Endodermal cell (in vitro differentiated cells): Measurements from ENCODE around the gene EIF3F. TPM values are rescaled to one million over a fixed set of nuclear protein-coding genes. Genes with fewer than 3 reads are reported as not detected.

Experiments used
- DNase-seq: peaks from one replicate; pipeline ENCODE4 v3.0.0-alpha.2; 2017
- H3K27ac ChIP-seq: 2 replicates; pipeline ENCODE4 v1.5.1; 2013; ENCODE audit warnings: mild to moderate bottlenecking, low read depth, low read length, moderate library complexity
- H3K27me3 ChIP-seq: 2 replicates; pipeline ENCODE4 v1.6.1; 2013; ENCODE audit warnings: mild to moderate bottlenecking, low read length, moderate library complexity; ENCODE audit not compliant: insufficient read depth, control insufficient read depth, poor library complexity, severe bottlenecking
- H3K36me3 ChIP-seq: 2 replicates; pipeline ENCODE4 v1.7.0; 2013; ENCODE audit warnings: mild to moderate bottlenecking, low read length, moderate library complexity; ENCODE audit not compliant: control insufficient read depth, insufficient read depth
- H3K4me1 ChIP-seq: one replicate; pipeline ENCODE4 v1.7.0; 2013; ENCODE audit warnings: low read length; ENCODE audit not compliant: control insufficient read depth, insufficient read depth
- H3K4me3 ChIP-seq: 2 replicates; pipeline ENCODE4 v1.5.1; 2013; ENCODE audit warnings: mild to moderate bottlenecking, low read length, moderate library complexity
- H3K9ac ChIP-seq: 2 replicates; pipeline ENCODE4 v1.6.1; 2013; ENCODE audit warnings: mild to moderate bottlenecking, low read length, moderate library complexity; ENCODE audit not compliant: poor library complexity, severe bottlenecking; ENCODE audit errors: extremely low read depth
- H3K9me3 ChIP-seq: 2 replicates; pipeline ENCODE4 v1.6.1; 2013; ENCODE audit warnings: mild to moderate bottlenecking, low read length, moderate library complexity; ENCODE audit not compliant: control insufficient read depth
- H3K27ac Mint-ChIP-seq: 2 replicates; pipeline ENCODE4 v1.8.0; 2020; ENCODE audit warnings: mixed read lengths
- H3K27me3 Mint-ChIP-seq: 2 replicates; pipeline ENCODE4 v1.8.0; 2021; ENCODE audit warnings: mild to moderate bottlenecking, mixed read lengths; ENCODE audit not compliant: insufficient read depth
- H3K36me3 Mint-ChIP-seq: 2 replicates; pipeline ENCODE4 v1.8.0; 2020; ENCODE audit warnings: low read depth, mixed read lengths
- H3K4me1 Mint-ChIP-seq: 2 replicates; pipeline ENCODE4 v1.8.0; 2020; ENCODE audit warnings: mixed read lengths
- H3K4me3 Mint-ChIP-seq: 2 replicates; pipeline ENCODE4 v1.8.0; 2020; ENCODE audit warnings: mild to moderate bottlenecking, moderate library complexity, mixed read lengths
- H3K9me3 Mint-ChIP-seq: 2 replicates; pipeline ENCODE4 v1.8.0; 2020; ENCODE audit warnings: mild to moderate bottlenecking, mixed read lengths
- WGBS, 2 experiments: methylation state at CpG; one replicate each; pipeline versions ENCODE4 v1.1.5 to v1.1.7; 2013; ENCODE audit warnings: missing lambda C conversion rate in 2 of 2, mixed read lengths in 1 of 2; ENCODE audit not compliant: insufficient coverage in 1 of 2, insufficient read length in 1 of 2; 5-methylcytosine and 5-hydroxymethylcytosine counted together
- total RNA-seq, 2 donors: library from RNA; stranded (reverse); fragmentation: NEBNext Ultra II Directional in 1 of 2; extraction: Animal tissue kit (Norgen Biotek cat#: 25700) in 1 of 2; gene quantifications; 2 replicates in 1 of 2; 3 replicates in 1 of 2; pipeline ENCODE4 v1.2.1, GENCODE V29; 2021
- TF ChIP-seq, protein P1 (sequence below): fragments of 200-600 bp; sonication (generic); conservative IDR thresholded peaks from 2 replicates; pipeline ENCODE4 v1.5.0; 2021; ENCODE audit warnings: antibody characterized with exemption, mild to moderate bottlenecking

The EIF3F gene
- total RNA-seq, 2 donors from 2014 or later: 349 to 354 TPM

DNA sequence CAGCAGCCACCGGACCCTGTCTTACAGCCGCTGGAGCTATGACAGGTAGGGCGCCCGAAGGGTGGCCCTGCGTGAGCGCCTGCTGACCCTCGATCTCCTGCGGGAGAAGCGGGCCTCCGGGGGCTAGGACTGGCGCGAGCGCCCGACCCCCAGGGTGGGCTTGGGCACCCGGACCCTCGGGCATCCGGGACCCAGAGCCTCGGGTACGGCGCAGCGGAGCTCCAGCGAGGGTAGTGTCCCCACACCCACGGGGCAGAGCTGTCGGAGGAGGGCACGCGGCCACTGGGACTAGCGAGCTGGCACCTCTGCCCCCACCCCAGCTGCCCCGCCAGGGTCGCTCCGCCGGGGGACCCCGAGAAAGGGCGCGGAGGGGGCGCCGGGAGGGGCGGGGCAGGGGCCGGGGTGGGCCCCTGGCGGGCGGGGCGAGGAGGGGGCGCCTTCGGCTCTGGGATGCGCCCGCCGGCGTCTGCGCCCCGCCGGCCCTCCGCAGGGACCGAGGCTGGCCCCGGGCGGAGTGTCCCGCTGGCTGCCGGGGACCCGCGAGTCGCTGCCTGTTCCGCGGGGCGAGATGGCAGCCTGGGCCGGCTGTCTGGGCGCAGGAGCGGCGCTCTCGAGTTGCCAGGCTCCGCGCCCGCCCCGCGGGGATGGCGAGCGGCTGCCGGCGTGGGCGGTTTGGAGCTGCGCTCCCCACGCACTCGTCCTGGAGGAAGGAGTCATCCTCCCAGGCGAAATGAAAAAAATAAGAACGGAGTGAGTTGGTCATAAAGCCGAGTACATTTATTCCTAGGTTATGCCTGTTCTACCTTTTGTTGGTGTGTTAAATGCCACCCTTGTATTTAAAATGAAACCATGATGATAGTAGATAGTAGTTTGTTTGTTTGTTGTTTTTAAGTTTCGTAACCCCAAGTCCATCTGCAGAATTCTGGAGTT lies 32.4 kb downstream of the EIF3F start:
- 0 to 1% methylated on average over 26 to 84 of the region's 84 CpGs for WGBS, 2 experiments
- peak overlapping the region; percentile 41 for H3K4me3 Mint-ChIP-seq
- DNase-seq: no peak
- TF ChIP-seq, protein P1, sequence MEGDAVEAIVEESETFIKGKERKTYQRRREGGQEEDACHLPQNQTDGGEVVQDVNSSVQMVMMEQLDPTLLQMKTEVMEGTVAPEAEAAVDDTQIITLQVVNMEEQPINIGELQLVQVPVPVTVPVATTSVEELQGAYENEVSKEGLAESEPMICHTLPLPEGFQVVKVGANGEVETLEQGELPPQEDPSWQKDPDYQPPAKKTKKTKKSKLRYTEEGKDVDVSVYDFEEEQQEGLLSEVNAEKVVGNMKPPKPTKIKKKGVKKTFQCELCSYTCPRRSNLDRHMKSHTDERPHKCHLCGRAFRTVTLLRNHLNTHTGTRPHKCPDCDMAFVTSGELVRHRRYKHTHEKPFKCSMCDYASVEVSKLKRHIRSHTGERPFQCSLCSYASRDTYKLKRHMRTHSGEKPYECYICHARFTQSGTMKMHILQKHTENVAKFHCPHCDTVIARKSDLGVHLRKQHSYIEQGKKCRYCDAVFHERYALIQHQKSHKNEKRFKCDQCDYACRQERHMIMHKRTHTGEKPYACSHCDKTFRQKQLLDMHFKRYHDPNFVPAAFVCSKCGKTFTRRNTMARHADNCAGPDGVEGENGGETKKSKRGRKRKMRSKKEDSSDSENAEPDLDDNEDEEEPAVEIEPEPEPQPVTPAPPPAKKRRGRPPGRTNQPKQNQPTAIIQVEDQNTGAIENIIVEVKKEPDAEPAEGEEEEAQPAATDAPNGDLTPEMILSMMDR: no peak
- H3K27ac Mint-ChIP-seq: no peak overlapping the region
- Histone ChIP-seq H3K36me3 (no peaks in the 10 kb centered on the region), H3K27ac (no peak overlapping the region), H3K4me3 (peak overlapping the region; percentile 73), H3K4me1 (peaks cover 6% of the 10 kb centered on the region), H3K9ac (peak overlapping the region; percentile 49), H3K9me3 (no peaks in the 10 kb centered on the region), H3K27me3 (peaks cover 67% of the 10 kb centered on the region)
- no peaks in the 10 kb centered on the region for H3K36me3 Mint-ChIP-seq
- H3K9me3 Mint-ChIP-seq: no peaks in the 10 kb centered on the region
- H3K4me1 Mint-ChIP-seq: peaks cover 28% of the 10 kb centered on the region
- peaks cover 69% of the 10 kb centered on the region for H3K27me3 Mint-ChIP-seq

DNA sequence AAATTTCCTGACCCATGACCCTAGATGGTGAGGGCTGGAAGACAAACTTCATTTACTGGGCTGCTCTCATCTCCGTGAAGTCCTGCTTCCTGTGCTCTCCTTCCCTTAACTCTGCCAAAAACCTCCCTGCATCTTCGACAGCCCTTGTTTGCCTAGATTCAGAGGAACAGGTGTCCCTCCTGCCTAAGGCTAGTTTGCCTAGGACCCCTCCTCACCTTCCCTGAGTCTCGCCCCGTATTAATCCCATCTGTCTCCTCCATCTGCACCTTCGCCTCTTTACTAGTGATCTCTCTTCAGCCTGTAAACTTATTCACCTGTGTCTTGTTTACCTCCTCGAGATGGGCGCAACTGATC lies 33.1 kb downstream of the EIF3F start:
- H3K27me3 Mint-ChIP-seq: peaks cover 63% of the 10 kb centered on the region
- DNase-seq: peak; percentile 29

DNA sequence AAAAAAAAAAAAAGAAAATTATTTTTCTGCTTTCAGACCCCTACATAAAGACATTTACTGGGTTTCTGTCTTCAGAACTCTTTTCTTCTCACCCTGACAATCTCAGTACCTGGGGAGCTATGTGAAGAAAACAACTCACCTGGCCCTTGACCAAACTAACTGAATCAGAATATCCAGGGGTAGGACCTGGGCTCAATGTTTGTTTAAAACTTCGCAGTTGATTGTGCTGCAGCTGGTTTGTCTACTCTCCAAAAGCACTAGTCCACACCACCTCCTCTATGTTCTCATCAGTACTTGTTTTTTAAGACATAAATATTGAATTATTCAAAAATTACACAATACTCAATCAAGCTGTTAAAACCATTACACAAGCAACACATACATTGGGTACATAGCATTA lies 34.8 kb downstream of the EIF3F start:
- no peaks in the 10 kb centered on the region for H3K36me3 ChIP-seq
- peaks cover 12% of the 10 kb centered on the region for H3K4me1 Mint-ChIP-seq
- no peak overlapping the region for H3K9ac ChIP-seq
- H3K27me3 Mint-ChIP-seq: peaks cover 48% of the 10 kb centered on the region
- no peak overlapping the region for H3K4me3 Mint-ChIP-seq
- H3K36me3 Mint-ChIP-seq: no peaks in the 10 kb centered on the region
- no peak for DNase-seq
- H3K27ac Mint-ChIP-seq: no peak overlapping the region
- no peaks in the 10 kb centered on the region for H3K9me3 Mint-ChIP-seq
- H3K27me3 ChIP-seq: peaks cover 79% of the 10 kb centered on the region
- WGBS, 2 experiments: 87 to 100% methylated on average over 1 of the region's 1 CpG
- H3K27ac ChIP-seq: no peak overlapping the region
- no peak overlapping the region for H3K4me3 ChIP-seq
- TF ChIP-seq, protein P1: no peak
- no peaks in the 10 kb centered on the region for H3K9me3 ChIP-seq
- no peaks in the 10 kb centered on the region for H3K4me1 ChIP-seq

More for the DNA sequence above, 33.1 kb downstream of the EIF3F start:
- Histone ChIP-seq H3K27me3 (peaks cover 73% of the 10 kb centered on the region), H3K9me3 (no peaks in the 10 kb centered on the region), H3K27ac (no peak overlapping the region), H3K4me1 (peaks cover 6% of the 10 kb centered on the region), H3K36me3 (no peaks in the 10 kb centered on the region), H3K4me3 (peak overlapping the region; percentile 60), H3K9ac (no peak overlapping the region)
- Mint-ChIP-seq H3K4me1 (peaks cover 27% of the 10 kb centered on the region), H3K27ac (no peak overlapping the region), H3K9me3 (no peaks in the 10 kb centered on the region), H3K36me3 (no peaks in the 10 kb centered on the region), H3K4me3 (peak overlapping the region; percentile 41)
- TF ChIP-seq, protein P1: no peak
- WGBS, 2 experiments: 59 to 60% methylated on average over 7 of the region's 7 CpGs
